Hair follicle dermal papilla cell (primary cell): ENCODE data around the gene SPATA24. TPM values are rescaled to one million over a fixed set of nuclear protein-coding genes. Genes with fewer than 3 reads are reported as not detected.

Experiments
- small RNA-seq: library from RNA; depleted of rRNA; stranded (forward); fragments of <200 nt; gene quantifications from one replicate; pipeline ENCODE3, GENCODE V24; 2012
- total RNA-seq: library from RNA; depleted of rRNA; stranded (reverse); fragments of >200 nt; gene quantifications from 2 replicates; pipeline ENCODE4 v1.2.3, GENCODE V29; 2012

Gene SPATA24, protein sequence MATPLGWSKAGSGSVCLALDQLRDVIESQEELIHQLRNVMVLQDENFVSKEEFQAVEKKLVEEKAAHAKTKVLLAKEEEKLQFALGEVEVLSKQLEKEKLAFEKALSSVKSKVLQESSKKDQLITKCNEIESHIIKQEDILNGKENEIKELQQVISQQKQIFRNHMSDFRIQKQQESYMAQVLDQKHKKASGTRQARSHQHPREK
- 1.6 and 7.2 TPM in 2 replicates for total RNA-seq

DNA sequence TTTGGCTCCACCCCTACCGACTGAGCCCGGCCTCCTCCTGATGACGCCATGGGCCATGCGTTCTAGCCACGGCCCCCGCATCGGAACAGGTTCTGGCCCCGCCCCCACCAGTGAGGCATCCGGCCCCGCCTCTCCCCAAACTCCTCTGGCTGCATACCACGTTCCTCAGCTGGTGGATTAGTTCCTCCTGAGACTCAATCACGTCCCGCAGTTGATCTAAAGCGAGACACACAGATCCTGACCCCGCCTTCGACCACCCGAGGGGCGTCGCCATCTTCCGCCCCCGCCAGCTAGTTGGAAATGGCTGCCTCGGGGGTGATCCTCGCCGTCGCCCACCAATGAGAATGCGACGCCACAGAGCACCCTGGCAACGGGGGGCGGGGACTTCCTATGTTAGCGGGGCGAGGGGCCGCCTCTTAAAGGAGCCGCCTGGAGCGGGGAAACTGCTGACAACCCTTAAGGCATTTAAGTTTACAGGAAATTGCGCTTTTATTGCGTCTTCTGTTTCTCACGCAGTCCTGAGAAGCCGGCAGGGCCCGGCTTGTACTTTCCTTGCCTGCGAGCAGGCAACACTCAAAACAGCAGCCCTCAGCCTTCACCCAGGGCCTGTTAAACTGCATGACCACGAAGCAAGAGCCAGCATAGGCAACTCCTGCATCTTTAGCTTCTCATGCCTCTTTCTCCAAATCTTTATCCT is at the start of gene SPATA24:
Gene SPATA24 (minus strand): TSS at position 303 of the 697 bp plus-strand sequence. CDS start 29 bp downstream, at position 274.

DNA sequence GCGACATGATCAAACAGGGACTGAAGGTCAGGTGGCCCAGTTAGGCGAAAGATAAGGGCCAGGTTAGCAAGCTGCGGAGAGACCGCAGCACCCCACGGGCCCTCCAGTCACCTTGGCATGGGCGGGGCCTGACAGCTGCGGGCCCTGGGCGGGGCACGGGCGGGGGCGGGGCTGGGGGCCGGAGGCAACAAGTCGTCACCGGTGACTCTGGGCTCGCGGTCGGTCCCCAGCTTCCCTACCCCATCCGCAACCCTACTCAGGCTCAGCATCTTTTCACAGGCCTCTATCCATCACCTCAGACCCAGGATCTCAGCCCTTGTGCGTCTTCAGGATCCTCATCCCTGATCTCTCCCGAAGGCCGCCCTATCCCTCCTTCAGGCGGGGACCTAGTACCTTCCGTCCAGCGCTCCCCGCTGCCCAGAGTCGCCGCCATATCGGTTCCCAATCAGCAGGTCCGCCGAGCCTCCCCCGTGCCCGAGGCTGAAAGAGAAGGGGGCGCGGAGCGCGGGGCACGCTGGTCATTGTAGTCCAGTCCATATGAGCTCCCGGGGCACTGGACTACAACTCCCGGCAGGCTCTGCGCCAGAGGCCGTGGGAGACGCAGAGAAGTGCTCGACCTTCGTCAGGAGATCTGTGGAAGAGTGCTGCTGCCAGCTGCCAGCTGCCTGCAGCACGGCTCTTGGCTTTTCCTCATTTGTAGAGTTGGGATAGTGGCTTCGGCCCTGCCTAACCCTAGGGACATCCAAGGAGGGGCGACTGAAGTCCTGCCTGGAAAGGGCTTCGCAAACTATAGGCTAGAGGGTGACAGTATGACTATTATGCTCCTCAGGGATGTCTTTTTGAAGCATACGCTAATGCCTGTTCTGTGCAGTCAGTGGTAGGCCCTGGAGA is 35.4 kb upstream of the SPATA24 start, which contains the start of gene DNAJC18:
Gene DNAJC18 (minus strand): TSS at position 513 of the 891 bp plus-strand sequence. CDS start 80 bp downstream, at position 433.

DNA sequence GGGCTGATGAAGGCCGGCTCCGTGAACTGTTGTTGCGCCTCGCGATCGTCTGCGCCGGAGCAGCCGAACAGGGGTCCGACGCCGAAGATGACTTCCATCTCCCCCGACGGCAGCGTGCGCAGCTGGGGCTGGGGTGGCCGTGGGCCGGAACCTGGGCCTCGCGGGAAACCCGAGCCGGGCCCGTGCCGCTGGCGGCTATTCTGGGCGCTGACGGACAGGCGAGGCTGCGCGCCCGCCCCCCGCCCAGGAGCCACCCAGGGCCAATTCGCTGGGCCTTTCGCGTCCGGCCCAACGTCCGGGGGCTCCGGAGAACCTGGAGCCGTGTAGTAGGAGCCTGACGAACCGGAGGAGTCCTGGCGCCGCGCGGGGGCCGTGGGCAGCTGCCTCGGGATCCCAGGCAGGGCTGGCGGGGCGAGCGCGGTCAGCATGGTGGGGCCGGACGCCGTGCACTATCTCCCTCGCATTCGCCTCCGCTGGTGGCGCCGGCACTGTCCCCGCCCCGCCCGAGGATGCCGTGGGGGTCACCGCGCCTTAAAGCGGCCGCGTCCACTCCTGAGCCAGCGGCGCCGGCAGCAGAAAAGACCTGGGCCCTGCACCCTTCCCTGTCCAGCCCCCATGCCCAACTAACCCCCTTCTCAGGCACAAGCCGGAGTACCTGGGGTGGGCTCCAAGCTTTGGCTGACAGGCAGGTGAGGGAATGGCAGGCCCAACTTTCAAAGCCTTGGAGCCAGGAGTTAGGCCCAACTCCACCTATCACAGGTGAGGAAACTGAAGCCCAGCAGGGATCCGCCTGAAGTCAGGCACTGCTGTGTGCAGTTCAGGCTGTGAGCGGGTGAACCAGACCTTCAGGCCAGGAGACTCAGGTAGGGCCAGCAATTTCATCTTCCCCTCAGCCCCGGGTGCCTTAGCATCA is 9.0 kb downstream of the SPATA24 start, which contains the start of gene PROB1:
Gene PROB1 (minus strand): TSS at position 451 of the 913 bp plus-strand sequence. CDS start 23 bp downstream, at position 428.

DNA sequence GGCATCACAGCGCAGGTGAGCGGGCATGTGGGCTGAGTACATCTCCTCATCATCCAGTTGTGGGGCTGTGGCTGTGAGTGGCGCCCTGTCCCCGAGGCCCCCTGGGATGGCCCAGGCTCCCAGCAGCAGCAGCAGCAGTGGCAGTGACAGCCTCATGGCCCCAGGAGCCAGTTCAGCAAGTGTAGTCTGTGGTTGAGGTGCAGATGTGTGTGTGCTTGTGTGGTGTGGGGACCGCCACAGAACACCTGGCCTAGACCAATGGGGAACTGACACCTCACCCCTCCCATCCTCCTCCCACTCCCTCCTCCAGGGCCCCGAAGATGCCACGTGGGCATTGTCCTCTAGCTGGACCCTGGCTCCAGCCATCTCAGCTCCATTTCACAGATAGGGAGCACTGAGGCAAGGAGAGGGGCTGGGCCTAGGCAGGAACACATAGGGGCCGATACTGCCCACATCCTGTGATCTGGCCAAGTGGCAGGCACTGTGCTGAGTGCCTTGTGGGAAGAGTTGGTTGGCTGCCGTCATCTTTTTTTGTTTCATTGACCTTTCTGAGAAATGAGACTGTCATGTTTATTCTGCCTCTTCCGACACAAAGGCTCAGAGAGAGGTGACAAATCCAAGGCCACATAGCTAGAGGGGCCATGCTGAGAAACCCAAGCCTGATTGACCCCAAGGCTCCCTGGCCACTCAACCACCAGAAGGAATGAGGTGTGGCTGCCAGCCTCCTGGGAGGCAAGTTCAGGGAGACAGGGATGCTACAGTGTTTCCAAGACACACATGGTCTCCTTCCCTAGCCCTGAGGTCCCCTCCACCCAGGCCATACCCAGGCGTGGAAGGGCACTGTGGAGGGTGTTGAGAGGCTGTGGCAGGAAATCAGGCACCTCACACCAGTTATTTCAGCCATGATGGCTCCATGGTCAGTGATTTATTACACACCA is 13.9 kb downstream of the SPATA24 start, which contains the start of gene MZB1:
Gene MZB1 (minus strand): TSS at position 213 of the 938 bp plus-strand sequence. CDS start 57 bp downstream, at position 156.

DNA sequence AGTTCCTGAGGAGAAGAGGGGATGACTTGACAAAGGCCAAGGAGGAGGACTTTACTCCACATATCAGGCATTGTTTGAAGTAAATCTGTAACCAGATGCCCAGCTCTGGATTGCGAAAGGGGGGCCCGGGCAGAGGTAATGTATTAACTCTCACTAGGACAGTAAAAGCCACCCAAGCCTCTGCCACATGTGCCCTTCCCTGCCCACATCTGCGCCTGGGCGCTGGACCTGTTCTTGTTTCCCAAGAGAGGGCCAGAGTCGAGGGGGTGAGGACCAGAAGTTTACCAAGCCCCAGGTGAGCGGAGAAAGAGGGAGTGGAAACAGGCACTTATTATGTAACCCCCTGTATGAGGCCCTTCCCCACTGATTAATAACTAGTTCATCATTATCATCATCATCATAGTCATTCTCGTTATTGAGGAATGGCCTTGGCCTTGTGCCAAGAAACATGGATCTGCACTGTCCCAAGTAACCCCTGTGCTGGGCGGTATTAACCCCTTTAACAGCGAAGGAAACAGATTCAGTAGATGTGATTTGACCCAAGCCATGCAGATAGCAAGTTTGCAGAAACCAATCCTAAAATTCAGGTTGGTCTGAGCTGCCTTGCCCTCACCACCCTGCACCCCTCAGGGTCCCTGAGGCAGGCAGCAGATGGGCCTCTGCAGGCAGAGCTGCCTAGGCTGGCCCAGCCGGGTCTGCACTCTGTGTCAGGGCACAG is 20.5 kb downstream of the SPATA24 start, which contains the start of gene SLC23A1:
Gene SLC23A1 (minus strand): TSS at position 23 of the 718 bp plus-strand sequence. CDS start 44 bp downstream, outside the sequence.

Small RNAs within 50 kb of the gene (small RNA-seq; reads per million reads assigned to genes)
- not detected for gene RNU5B-4P

Other genes starting within 250 kb of the SPATA24 start
- 40.7 and 43.4 TPM in 2 replicates for gene SIL1, start 205.7 kb downstream of the SPATA24 start, total RNA-seq
- 200 and 201 TPM in 2 replicates for gene MATR3, start 110.3 kb downstream of the SPATA24 start, total RNA-seq
- gene PAIP2, start 62.2 kb downstream of the SPATA24 start, total RNA-seq, result 42.4 and 49.8 TPM in 2 replicates
- not detected in 2 replicates for gene SLC23A1, start 20.8 kb downstream of the SPATA24 start, total RNA-seq
- 0.16 TPM in 1 of 2 replicates, not detected in the other for gene MZB1, start 14.2 kb downstream of the SPATA24 start, total RNA-seq
- 1.9 and 2.4 TPM in 2 replicates for gene PROB1, start 9.0 kb downstream of the SPATA24 start, total RNA-seq
- gene DNAJC18, start 35.4 kb upstream of the SPATA24 start, total RNA-seq, result 8.3 and 8.6 TPM in 2 replicates
- gene ECSCR, start 58.7 kb upstream of the SPATA24 start, total RNA-seq, result 1.8 TPM in 1 of 2 replicates, not detected in the other
- gene SMIM33, start 66.9 kb upstream of the SPATA24 start, total RNA-seq, result not detected in 2 replicates
- gene STING1, start 78.7 kb upstream of the SPATA24 start, total RNA-seq, result 62.4 and 64.1 TPM in 2 replicates
- gene UBE2D2, start 157.2 kb upstream of the SPATA24 start, total RNA-seq, result 41.4 and 45.8 TPM in 2 replicates
- gene CXXC5, start 244.3 kb upstream of the SPATA24 start, total RNA-seq, result 146 and 199 TPM in 2 replicates